ENCODE measurements around the gene GALK1.
"Not testable (repeated sequence)": the region's sequence is repeated elsewhere in the genome, so short reads cannot be mapped to it uniquely, and the experiment has no call there.

GALK1 gene

GRCh38 chr17:75764711-75765421 lies at the start of gene GALK1:
Gene GALK1, minus strand, starts transcription at chr17:75765192. Its CDS starts 56 bp downstream, at chr17:75765136.
- peak; percentile 93 for DNase-seq (ENCODE audit: low spot score)
- in situ Hi-C loops (cut with MboI; ENCODE audit: low pct_unique_long_range_greater_than_20kb, low sequenced_read_pairs, unreplicated experiment) = no loop called here
- TF ChIP-seq, protein P1, sequence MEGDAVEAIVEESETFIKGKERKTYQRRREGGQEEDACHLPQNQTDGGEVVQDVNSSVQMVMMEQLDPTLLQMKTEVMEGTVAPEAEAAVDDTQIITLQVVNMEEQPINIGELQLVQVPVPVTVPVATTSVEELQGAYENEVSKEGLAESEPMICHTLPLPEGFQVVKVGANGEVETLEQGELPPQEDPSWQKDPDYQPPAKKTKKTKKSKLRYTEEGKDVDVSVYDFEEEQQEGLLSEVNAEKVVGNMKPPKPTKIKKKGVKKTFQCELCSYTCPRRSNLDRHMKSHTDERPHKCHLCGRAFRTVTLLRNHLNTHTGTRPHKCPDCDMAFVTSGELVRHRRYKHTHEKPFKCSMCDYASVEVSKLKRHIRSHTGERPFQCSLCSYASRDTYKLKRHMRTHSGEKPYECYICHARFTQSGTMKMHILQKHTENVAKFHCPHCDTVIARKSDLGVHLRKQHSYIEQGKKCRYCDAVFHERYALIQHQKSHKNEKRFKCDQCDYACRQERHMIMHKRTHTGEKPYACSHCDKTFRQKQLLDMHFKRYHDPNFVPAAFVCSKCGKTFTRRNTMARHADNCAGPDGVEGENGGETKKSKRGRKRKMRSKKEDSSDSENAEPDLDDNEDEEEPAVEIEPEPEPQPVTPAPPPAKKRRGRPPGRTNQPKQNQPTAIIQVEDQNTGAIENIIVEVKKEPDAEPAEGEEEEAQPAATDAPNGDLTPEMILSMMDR (IDR thresholded peaks at IDR 0.05; ENCODE audit: extremely low read depth, insufficient read depth, missing control alignments) = peak; percentile 68

DNA sequence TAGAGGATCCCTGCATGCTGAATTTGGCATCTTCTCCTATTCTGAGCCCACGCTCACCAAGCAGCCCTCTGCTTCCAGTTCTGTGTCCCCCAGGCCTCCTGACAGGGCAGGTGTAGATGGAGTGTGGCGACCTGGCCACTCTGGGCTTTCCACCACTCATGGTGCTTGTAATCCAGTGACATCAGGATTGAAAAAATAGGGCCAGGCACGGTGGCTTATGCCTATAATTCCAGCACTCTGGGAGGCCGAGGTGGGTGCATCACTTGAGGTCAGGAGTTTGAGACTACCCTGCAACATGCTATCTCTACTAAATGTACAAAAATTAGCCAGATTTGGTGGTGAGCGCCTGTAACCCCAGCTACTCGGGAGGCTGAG lies 49.0 kb upstream of the GALK1 start:
- in situ Hi-C loops (cut with MboI; ENCODE audit: low pct_unique_long_range_greater_than_20kb, low sequenced_read_pairs, unreplicated experiment) = no loop called here
- TF ChIP-seq, protein P1 (IDR thresholded peaks at IDR 0.05; ENCODE audit: extremely low read depth, insufficient read depth, missing control alignments) = no peak
- no peak for DNase-seq (ENCODE audit: low spot score)

DNA sequence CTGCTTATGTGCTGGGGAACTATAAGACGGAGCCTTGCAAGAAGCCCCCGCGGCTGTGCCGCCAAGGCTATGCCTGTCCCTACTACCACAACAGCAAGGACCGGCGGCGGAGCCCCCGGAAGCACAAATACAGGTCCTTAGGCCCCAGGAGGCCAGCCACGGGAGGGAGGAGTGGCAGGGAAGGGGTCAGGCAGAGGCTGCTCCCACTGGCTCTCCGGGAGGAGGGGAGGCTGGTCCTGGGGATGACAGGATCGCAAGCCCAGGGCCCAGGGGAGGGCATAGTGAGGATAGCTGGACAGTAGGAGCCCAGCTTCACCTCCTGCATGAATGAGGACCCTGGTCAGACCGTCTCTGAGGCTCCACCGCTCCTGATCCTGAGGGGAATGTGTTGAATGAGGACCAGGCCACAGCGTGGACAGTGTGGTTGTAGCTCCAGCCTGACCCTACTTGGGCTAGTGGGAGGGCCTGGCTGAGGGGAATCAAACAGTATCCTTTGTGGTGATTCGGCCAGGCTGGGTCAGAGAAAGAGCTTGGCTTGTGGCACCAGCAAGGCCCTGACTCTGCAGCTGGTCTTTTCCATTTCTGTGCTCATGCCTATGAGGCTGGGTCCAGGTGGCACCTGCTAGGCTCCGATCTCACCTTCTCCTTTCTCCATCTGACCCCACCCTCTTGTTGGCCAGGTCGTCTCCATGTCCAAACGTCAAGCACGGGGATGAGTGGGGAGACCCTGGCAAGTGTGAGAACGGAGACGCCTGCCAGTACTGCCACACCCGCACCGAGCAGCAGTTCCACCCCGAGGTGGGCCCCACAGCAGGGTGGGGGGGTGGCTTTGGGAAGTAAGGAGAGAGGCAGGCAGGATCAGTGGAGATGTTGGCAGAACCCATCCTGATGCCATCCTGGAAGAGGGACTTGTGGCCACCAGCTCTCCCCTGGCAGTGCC lies 48.4 kb upstream of the GALK1 start:
- TF ChIP-seq, protein P1 (IDR thresholded peaks at IDR 0.05; ENCODE audit: extremely low read depth, insufficient read depth, missing control alignments) = no peak
- no peak for DNase-seq (ENCODE audit: low spot score)
- in situ Hi-C loops (cut with MboI; ENCODE audit: low pct_unique_long_range_greater_than_20kb, low sequenced_read_pairs, unreplicated experiment) = no loop called here

DNA sequence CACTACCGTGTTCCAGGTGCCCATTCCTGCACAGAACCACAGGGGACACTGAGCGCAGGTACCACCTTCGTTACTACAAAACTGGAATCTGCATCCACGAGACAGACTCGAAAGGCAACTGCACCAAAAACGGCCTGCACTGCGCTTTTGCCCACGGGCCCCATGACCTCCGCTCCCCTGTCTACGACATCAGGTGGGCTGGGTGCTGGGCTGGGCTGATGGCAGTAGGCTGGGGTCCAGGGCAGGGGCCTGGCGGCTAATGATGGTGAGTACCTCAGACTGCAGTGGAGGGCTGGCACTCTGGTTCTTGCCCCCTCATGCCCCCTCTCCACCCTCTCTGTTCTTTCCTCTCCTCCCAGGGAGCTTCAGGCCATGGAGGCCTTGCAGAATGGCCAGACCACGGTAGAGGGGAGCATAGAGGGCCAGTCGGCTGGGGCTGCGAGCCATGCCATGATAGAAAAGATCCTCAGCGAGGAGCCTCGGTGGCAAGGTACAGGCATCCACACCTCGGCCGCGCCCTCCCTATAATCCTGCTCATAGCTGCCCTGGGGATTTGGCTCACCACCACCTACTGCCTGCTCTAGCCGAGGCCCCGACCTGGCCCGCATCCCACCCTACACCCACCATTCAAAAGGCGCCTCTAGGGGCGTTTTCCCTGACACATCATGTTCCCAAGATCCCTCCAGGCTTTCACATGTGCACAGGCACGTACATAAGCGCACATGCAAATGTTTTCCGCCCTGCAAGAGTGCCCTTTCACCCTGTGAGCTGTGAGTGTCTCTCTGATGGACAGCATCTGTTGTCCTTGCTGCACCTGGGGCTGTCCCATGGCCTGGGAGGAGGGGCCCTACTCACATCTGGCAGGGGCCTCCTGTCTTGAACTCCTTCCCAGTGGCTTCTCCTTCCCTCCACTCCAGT lies 47.4 kb upstream of the GALK1 start:
- TF ChIP-seq, protein P1 (IDR thresholded peaks at IDR 0.05; ENCODE audit: extremely low read depth, insufficient read depth, missing control alignments) = no peak
- no peak for DNase-seq (ENCODE audit: low spot score)
- in situ Hi-C loops (cut with MboI; ENCODE audit: low pct_unique_long_range_greater_than_20kb, low sequenced_read_pairs, unreplicated experiment) = no loop called here

DNA sequence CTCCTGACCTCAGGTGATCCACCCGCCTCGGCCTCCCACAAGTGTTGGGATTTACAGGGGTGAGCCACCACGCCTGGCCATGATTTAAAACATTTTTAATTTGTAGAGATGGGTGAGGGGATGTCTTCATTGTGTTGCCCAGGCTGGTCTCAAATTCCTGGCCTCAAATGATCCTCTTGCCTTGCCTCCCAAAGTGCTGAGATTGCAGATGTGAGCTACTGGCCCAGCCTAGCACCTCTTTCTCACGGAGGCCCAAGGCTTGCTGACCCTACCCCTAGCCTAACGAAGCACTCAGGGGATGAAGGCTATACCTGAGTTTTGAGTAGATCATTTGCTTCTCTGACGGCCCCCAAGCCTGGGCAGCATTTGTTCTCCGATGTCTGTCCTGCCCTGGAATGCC lies 46.2 kb upstream of the GALK1 start:
- in situ Hi-C loops (cut with MboI; ENCODE audit: low pct_unique_long_range_greater_than_20kb, low sequenced_read_pairs, unreplicated experiment) = no loop called here
- TF ChIP-seq, protein P1 (IDR thresholded peaks at IDR 0.05; ENCODE audit: extremely low read depth, insufficient read depth, missing control alignments) = no peak
- no peak for DNase-seq (ENCODE audit: low spot score)

DNA sequence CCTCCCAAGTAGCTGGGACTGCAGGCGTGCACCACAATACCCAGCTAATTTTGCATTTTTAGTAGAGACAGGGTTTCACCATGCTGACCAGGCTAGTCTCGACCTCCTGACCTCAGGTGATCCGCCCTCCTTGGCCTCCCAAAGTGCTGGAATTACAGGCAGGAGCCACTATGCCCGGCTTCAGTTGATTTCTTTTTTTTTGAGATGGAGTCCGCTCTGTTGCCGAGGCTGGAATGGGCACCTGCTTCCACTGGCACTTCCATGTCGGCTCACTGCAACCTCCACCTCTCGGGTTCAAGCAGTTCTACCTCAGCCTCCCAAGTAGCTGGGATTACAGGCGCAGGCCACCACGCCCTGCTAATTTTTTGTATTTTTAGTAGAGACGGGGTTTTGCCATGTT lies 45.8 kb upstream of the GALK1 start:
- in situ Hi-C loops (cut with MboI; ENCODE audit: low pct_unique_long_range_greater_than_20kb, low sequenced_read_pairs, unreplicated experiment); DNase-seq (ENCODE audit: low spot score): not testable (repeated sequence)

Data from GM13977 (cell line).